WTC11 (cell line): ENCODE results near the gene PUM1. TPM values are rescaled to one million over a fixed set of nuclear protein-coding genes. Genes with fewer than 3 reads are reported as not detected.
A peak's percentile ranks its signal among the peaks of the same experiment; 100 is the strongest.

Source experiments
- ATAC-seq: fragments of 200-7000 bp; cut with Tn5 transposase; 2 replicates; pipeline ENCODE4 v1.10.0; 2021; ENCODE audit warnings: mild to moderate bottlenecking, moderate library complexity
- CTCF ChIA-PET: fragments of 300-600 bp; sonication (Branson Sonifier 250); formaldehyde crosslinking; loops from one replicate; lab custom pipeline; 2021; ENCODE audit warnings: antibody characterized with exemption; lab: Charles Lee
- POLR2A ChIA-PET: fragments of 350-600 bp; sonication (Branson Sonifier 250); formaldehyde crosslinking; loops from one replicate; lab custom pipeline; 2021; ENCODE audit warnings: antibody characterized with exemption; lab: Charles Lee
- DNase-seq: peaks from one replicate; pipeline ENCODE4 v3.0.0; 2021; ENCODE audit warnings: low spot score
- H3K27ac Mint-ChIP-seq: 2 replicates; pipeline ENCODE4 v1.8.0; 2021; ENCODE audit warnings: mixed read lengths
- H3K27me3 Mint-ChIP-seq: 2 replicates; pipeline ENCODE4 v1.8.0; 2021; ENCODE audit warnings: low read depth, mild to moderate bottlenecking, moderate library complexity, mixed read lengths
- H3K36me3 Mint-ChIP-seq: 2 replicates; pipeline ENCODE4 v1.8.0; 2021; ENCODE audit warnings: mixed read lengths
- H3K4me1 Mint-ChIP-seq: 2 replicates; pipeline ENCODE4 v1.8.0; 2022; ENCODE audit warnings: mixed read lengths
- H3K4me3 Mint-ChIP-seq: 2 replicates; pipeline ENCODE4 v1.8.0; 2021; ENCODE audit warnings: mild to moderate bottlenecking, moderate library complexity, mixed read lengths
- H3K9me3 Mint-ChIP-seq: 2 replicates; pipeline ENCODE4 v1.8.0; 2021; ENCODE audit warnings: mixed read lengths
- CREM ChIP-seq: sonication (generic); formaldehyde crosslinking; IDR thresholded peaks from 2 replicates; pipeline ENCODE4 v1.8.1; 2022; ENCODE audit warnings: mild to moderate bottlenecking, missing genetic modification reagents, moderate library complexity
- EMX1 ChIP-seq: fragments of 250-450 bp; sonication (Bioruptor Pico); IDR thresholded peaks from 2 replicates; pipeline ENCODE4 v1.8.0; 2021; ENCODE audit warnings: mild to moderate bottlenecking
- ETV6 ChIP-seq: sonication (generic); formaldehyde crosslinking; IDR thresholded peaks from 2 replicates; pipeline ENCODE4 v1.8.1; 2022; ENCODE audit warnings: mild to moderate bottlenecking, missing genetic modification reagents
- FOXJ3 ChIP-seq: sonication (generic); formaldehyde crosslinking; IDR thresholded peaks from 2 replicates; pipeline ENCODE4 v1.9.0; 2021; ENCODE audit warnings: missing genetic modification reagents, mild to moderate bottlenecking, borderline replicate concordance
- FOXK1 ChIP-seq: sonication (generic); formaldehyde crosslinking; IDR thresholded peaks from 2 replicates; pipeline ENCODE4 v1.8.0; 2022; ENCODE audit warnings: mild to moderate bottlenecking, moderate library complexity, missing genetic modification reagents
- FOXP1 ChIP-seq: sonication (generic); formaldehyde crosslinking; IDR thresholded peaks from 2 replicates; pipeline ENCODE4 v1.8.0; 2022; ENCODE audit warnings: missing genetic modification reagents, mild to moderate bottlenecking, moderate library complexity, borderline replicate concordance
- GTF2I ChIP-seq: fragments of 250-450 bp; sonication (Bioruptor Pico); conservative IDR thresholded peaks from 2 replicates; pipeline ENCODE4 v1.4.0; 2021; ENCODE audit warnings: mild to moderate bottlenecking
- NFE2L1 ChIP-seq: sonication (generic); formaldehyde crosslinking; IDR thresholded peaks from 2 replicates; pipeline ENCODE4 v1.8.1; 2023; ENCODE audit warnings: missing genetic modification reagents
- OVOL2 ChIP-seq: fragments of 250-450 bp; sonication (Bioruptor Pico); IDR thresholded peaks from 2 replicates; pipeline ENCODE4 v1.9.0; 2021; ENCODE audit warnings: mild to moderate bottlenecking, borderline replicate concordance
- SOX15 ChIP-seq: fragments of 250-450 bp; sonication (Bioruptor Pico); IDR thresholded peaks from 2 replicates; pipeline ENCODE4 v1.9.0; 2021; ENCODE audit warnings: mild to moderate bottlenecking
- TEAD1 ChIP-seq: sonication (generic); formaldehyde crosslinking; IDR thresholded peaks from 2 replicates; pipeline ENCODE4 v1.8.0; 2022; ENCODE audit warnings: mild to moderate bottlenecking, missing genetic modification reagents
- ZNF317 ChIP-seq: sonication (generic); formaldehyde crosslinking; IDR thresholded peaks from 2 replicates; pipeline ENCODE4 v1.8.1; 2023; ENCODE audit warnings: low read depth, mild to moderate bottlenecking, moderate library complexity, missing genetic modification reagents, borderline replicate concordance
- total RNA-seq: library from RNA; stranded (reverse); gene quantifications from 3 replicates; pipeline ENCODE4 v1.2.3, GENCODE V29; 2021
- TF ChIP-seq, protein P1 (sequence below): sonication (generic); formaldehyde crosslinking; IDR thresholded peaks from 2 replicates; pipeline ENCODE4 v1.8.1; 2022; ENCODE audit warnings: low read depth, missing genetic modification reagents, borderline replicate concordance
- TF ChIP-seq, protein P2 (sequence below): fragments of 250-450 bp; sonication (Bioruptor Pico); IDR thresholded peaks from 2 replicates; pipeline ENCODE4 v2.1.2; 2022; ENCODE audit warnings: mild to moderate bottlenecking, moderate library complexity
- TF ChIP-seq, protein P3 (sequence below): sonication (generic); formaldehyde crosslinking; IDR thresholded peaks from 2 replicates; pipeline ENCODE4 v1.8.1; 2023; ENCODE audit warnings: mild to moderate bottlenecking, missing genetic modification reagents
- TF ChIP-seq, protein P4 (sequence below): sonication (generic); formaldehyde crosslinking; IDR thresholded peaks from 2 replicates; pipeline ENCODE4 v1.8.1; 2023; ENCODE audit warnings: mild to moderate bottlenecking, missing genetic modification reagents, moderate library complexity
- TF ChIP-seq, protein P5 (sequence below): sonication (generic); formaldehyde crosslinking; IDR thresholded peaks from 2 replicates; pipeline ENCODE4 v1.8.1; 2022; ENCODE audit warnings: missing genetic modification reagents, borderline replicate concordance
- TF ChIP-seq, protein P6 (sequence below): fragments of 250-450 bp; sonication (Bioruptor Pico); conservative IDR thresholded peaks from 2 replicates; pipeline ENCODE4 v1.9.0; 2021; ENCODE audit warnings: mild to moderate bottlenecking

The PUM1 gene
- total RNA-seq, 1 experiment from 2014 or later, result 147 TPM

DNA sequence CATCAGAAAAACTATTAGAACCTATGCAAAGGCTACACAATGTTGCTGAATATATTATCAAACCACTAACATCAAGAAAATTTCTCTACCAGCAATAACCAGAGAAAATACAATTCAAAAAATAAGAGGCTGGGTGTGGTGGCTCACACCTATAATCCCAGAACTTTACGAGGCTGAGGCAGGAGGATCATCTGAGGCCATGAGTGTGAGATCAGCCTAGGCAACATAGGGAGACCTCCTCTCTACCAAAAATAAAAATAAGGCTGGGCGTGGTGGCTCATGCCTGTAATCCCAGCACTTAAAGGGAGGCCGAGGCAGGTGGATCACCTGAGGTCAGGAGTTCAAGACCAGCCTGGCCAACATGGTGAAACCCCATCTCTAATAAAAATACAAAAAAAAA, 16.9 kb upstream of the PUM1 start (continued):
- TF ChIP-seq CREM (no peak), FOXJ3 (CRISPR knock-in tag) (no peak), ETV6 (CRISPR knock-in tag) (no peak), NFE2L1 (CRISPR knock-in tag) (no peak), SOX15 (no peak), GTF2I (CRISPR knock-in tag) (no peak)
- TF ChIP-seq, protein P1, sequence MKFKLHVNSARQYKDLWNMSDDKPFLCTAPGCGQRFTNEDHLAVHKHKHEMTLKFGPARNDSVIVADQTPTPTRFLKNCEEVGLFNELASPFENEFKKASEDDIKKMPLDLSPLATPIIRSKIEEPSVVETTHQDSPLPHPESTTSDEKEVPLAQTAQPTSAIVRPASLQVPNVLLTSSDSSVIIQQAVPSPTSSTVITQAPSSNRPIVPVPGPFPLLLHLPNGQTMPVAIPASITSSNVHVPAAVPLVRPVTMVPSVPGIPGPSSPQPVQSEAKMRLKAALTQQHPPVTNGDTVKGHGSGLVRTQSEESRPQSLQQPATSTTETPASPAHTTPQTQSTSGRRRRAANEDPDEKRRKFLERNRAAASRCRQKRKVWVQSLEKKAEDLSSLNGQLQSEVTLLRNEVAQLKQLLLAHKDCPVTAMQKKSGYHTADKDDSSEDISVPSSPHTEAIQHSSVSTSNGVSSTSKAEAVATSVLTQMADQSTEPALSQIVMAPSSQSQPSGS (CRISPR knock-in tag), result no peak

DNA sequence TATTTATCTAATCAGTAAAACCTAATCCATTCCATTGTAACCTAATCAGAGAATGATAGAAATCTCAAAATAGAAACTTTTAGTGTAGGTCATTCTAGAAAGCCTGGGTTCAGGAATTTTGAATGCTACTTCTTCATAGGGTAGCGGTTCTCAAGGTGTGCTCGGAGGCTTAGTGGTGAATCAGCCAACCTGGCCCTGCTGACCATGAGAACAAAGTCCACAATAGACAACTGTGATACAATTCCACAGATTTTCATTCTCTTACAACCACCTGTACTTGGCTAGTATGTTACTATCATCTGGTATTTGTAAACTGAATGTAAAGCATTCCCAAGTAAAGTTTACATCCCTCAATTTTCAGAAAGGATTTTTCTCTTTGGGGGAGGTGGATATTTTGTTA, 7.5 kb upstream of the PUM1 start:
- Mint-ChIP-seq H3K36me3 (no peaks in the 10 kb centered on the region), H3K4me3 (no peak overlapping the region), H3K4me1 (peaks cover 4% of the 10 kb centered on the region), H3K9me3 (no peaks in the 10 kb centered on the region), H3K27me3 (no peaks in the 10 kb centered on the region), H3K27ac (no peak overlapping the region)
- CTCF ChIA-PET, result interaction anchor here (1.0 kb wide), 1 partner anchor 108 kb away, joined by 4 read pairs; no protein-coding TSS in a partner anchor
- TF ChIP-seq, protein P2, sequence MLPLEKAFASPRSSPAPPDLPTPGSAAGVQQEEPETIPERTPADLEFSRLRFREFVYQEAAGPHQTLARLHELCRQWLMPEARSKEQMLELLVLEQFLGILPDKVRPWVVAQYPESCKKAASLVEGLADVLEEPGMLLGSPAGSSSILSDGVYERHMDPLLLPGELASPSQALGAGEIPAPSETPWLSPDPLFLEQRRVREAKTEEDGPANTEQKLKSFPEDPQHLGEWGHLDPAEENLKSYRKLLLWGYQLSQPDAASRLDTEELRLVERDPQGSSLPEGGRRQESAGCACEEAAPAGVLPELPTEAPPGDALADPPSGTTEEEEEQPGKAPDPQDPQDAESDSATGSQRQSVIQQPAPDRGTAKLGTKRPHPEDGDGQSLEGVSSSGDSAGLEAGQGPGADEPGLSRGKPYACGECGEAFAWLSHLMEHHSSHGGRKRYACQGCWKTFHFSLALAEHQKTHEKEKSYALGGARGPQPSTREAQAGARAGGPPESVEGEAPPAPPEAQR (CRISPR knock-in tag), result no peak
- TF ChIP-seq TEAD1, result no peak
- no peak for TF ChIP-seq ETV6 (CRISPR knock-in tag)
- no peak for TF ChIP-seq FOXK1 (CRISPR knock-in tag)
- TF ChIP-seq NFE2L1 (CRISPR knock-in tag), result no peak
- no peak for TF ChIP-seq FOXP1 (CRISPR knock-in tag)
- no peak for TF ChIP-seq ZNF317
- DNase-seq (no peak), ATAC-seq (no peak)
- POLR2A ChIA-PET, result no interaction called here

DNA sequence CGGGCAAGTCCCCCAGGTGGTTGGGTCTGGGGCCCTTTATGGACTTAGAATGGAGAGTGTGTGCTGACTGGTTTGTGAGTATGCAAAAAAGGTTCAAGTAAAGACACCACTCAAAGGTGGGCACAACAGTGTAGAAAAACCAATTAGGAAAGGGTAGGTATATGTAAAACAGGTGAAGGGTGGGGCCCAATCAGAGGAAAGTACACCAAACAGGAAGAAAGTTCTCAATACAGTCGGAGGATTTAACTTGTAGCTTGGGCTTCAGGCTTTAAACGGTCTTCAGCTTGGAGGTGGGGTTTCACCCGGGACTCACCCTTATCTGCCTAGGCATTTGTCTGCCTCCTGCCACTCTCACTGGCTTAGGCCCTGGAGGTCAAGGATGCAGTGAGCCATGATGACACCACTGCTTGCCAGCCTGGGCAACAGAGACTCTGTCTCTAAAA, 6.8 kb upstream of the PUM1 start:
- Mint-ChIP-seq H3K27me3 (no peaks in the 10 kb centered on the region), H3K36me3 (no peaks in the 10 kb centered on the region), H3K9me3 (no peaks in the 10 kb centered on the region), H3K27ac (no peak overlapping the region), H3K4me3 (no peak overlapping the region), H3K4me1 (peaks cover 4% of the 10 kb centered on the region)
- TF ChIP-seq FOXK1 (CRISPR knock-in tag) (no peak), EMX1 (CRISPR knock-in tag) (no peak), TEAD1 (no peak), OVOL2 (CRISPR knock-in tag) (no peak)
- TF ChIP-seq, protein P3, sequence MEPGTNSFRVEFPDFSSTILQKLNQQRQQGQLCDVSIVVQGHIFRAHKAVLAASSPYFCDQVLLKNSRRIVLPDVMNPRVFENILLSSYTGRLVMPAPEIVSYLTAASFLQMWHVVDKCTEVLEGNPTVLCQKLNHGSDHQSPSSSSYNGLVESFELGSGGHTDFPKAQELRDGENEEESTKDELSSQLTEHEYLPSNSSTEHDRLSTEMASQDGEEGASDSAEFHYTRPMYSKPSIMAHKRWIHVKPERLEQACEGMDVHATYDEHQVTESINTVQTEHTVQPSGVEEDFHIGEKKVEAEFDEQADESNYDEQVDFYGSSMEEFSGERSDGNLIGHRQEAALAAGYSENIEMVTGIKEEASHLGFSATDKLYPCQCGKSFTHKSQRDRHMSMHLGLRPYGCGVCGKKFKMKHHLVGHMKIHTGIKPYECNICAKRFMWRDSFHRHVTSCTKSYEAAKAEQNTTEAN, result no peak
- TF ChIP-seq, protein P4, sequence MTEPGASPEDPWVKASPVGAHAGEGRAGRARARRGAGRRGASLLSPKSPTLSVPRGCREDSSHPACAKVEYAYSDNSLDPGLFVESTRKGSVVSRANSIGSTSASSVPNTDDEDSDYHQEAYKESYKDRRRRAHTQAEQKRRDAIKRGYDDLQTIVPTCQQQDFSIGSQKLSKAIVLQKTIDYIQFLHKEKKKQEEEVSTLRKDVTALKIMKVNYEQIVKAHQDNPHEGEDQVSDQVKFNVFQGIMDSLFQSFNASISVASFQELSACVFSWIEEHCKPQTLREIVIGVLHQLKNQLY, result no peak
- ChIA-PET POLR2A (no interaction called here), CTCF (interaction anchor here (1.0 kb wide), 1 partner anchor 109 kb away, joined by 4 read pairs; no protein-coding TSS in a partner anchor)
- ATAC-seq (peak; percentile 86), DNase-seq (no peak)

DNA sequence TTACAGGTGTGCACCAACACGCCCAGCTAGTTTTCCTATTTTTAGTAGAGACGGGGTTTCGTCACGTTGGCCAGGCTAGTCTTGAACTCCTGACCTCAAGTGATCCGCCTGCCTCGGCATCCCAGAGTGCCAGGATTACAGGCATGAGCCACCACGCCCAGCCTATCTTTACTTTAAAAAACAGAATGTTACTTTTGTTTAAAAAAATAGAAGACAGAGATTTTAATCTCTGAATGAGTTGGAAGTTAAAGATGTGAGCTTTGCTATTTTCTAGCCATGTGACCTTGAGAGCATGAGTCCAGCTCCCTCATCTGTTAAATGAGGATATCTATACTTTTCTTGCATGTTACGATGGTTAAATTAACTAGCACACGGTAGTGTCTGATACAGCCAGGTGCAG, 3.9 kb upstream of the PUM1 start:
- Mint-ChIP-seq H3K9me3 (no peaks in the 10 kb centered on the region), H3K4me3 (no peak overlapping the region), H3K36me3 (peaks cover 6% of the 10 kb centered on the region), H3K27ac (no peak overlapping the region), H3K27me3 (no peaks in the 10 kb centered on the region), H3K4me1 (peaks cover 4% of the 10 kb centered on the region)
- no peak for DNase-seq
- no peak for ATAC-seq
- CTCF ChIA-PET, result no interaction called here
- POLR2A ChIA-PET, result interaction anchor here (0.7 kb wide), 1 partner anchor 277 kb away, joined by 4 read pairs; no protein-coding TSS in a partner anchor
- TF ChIP-seq, protein P5, sequence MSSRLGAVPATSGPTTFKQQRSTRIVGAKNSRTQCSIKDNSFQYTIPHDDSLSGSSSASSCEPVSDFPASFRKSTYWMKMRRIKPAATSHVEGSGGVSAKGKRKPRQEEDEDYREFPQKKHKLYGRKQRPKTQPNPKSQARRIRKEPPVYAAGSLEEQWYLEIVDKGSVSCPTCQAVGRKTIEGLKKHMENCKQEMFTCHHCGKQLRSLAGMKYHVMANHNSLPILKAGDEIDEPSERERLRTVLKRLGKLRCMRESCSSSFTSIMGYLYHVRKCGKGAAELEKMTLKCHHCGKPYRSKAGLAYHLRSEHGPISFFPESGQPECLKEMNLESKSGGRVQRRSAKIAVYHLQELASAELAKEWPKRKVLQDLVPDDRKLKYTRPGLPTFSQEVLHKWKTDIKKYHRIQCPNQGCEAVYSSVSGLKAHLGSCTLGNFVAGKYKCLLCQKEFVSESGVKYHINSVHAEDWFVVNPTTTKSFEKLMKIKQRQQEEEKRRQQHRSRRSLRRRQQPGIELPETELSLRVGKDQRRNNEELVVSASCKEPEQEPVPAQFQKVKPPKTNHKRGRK (CRISPR knock-in tag), result no peak
- TF ChIP-seq, protein P6, sequence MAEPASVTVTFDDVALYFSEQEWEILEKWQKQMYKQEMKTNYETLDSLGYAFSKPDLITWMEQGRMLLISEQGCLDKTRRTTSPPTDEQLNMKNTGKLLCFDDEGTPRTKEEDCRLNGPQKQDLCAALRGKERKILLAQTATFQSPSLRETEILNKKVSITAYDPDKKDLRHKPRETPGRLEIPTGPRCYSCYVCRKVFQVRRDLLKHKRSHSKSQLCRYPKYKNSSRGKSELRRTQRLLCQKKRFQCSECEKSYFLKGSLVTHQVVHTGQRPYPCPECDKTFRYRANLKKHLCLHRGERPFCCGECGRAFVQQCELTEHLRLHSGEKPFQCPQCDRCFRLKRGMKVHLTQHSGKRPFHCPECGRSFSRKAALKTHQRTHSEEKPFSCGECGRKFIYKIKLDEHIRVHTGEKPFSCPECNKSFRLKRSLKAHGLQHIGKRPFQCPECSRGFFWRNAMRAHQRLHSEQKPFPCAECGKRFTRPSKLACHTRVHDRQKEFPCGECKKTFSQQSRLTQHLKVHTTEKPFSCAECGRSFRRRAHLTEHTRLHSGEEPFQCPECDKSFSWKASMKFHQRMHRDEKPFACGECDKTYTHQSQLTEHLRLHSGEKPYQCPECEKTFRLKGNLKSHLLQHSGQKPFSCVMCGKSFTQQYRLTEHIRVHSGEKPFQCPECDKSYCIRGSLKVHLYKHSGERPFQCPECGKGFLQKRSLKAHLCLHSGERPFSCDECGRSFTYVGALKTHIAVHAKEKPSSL, result no peak
